AG10803 (cell line): ENCODE data around the gene CCDC7.
"Not testable (repeated sequence)": the region's sequence is repeated elsewhere in the genome, so short reads cannot be mapped to it uniquely, and the experiment has no call there.

ENCODE experiments used
- DNase-seq: peaks from one replicate; pipeline ENCODE4 v3.0.0; 2010; ENCODE audit warnings: low read depth
- H3K4me3 ChIP-seq: 2 replicates; pipeline ENCODE4 v1.5.1; 2011; ENCODE audit warnings: mild to moderate bottlenecking, low read length, control low read depth
- CTCF ChIP-seq: conservative IDR thresholded peaks from 2 replicates; pipeline ENCODE4 v1.5.1; 2011; ENCODE audit warnings: mild to moderate bottlenecking, low read length, control low read depth, inconsistent platforms

Gene CCDC7

DNA sequence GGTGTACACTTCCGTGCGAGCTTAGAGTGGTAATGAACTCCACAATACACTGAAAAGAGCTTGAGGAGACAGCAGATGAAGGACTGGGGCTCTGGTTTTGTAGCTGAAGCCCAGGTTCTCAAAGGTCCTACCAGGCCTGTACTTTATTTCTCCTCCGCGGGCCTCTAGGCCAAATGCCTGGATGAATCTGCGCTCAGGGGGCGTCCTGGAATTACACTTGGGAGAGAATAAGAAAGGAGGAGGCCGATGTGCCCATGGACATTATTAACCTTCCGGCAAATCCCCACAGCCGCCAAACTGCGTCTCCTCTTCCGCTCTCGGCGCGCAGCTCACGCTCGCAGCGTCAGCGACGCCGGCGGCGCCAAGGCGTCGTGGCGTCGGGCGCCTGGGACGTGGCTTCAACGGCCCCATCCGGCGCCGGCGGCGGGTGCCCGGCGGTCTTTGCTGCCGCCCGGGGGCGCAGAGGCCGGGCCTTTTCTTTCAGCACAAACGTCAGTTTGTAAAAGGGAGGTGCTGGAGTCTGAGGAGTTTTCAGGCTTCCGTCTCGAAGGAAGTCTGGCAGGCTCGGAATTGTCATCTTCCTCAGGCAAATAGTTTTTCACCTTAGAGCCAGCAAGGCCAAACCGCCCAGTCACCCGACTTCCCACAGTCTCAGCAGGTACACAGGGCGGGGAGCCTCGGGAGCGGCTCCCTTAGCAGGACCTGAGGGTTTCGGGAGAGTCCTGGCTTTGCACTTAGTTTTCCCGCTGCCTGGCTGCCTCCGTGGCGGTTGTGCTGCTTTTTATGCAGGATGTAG lies at the start of gene CCDC7:
CCDC7 (plus strand) TSS at position 401 of the 796 bp plus-strand sequence. CDS start 5,503 bp downstream, outside the sequence.
- peak within 1 kb of the TSS; percentile 74 for H3K4me3 ChIP-seq
- TF ChIP-seq CTCF = peak; percentile 45
- peak; percentile 87 for DNase-seq

- not testable (repeated sequence) for DNase-seq, H3K4me3 ChIP-seq
Measured at GRCh38 chr10:32397163-32397562, 48.8 kb upstream of the CCDC7 start.

DNA sequence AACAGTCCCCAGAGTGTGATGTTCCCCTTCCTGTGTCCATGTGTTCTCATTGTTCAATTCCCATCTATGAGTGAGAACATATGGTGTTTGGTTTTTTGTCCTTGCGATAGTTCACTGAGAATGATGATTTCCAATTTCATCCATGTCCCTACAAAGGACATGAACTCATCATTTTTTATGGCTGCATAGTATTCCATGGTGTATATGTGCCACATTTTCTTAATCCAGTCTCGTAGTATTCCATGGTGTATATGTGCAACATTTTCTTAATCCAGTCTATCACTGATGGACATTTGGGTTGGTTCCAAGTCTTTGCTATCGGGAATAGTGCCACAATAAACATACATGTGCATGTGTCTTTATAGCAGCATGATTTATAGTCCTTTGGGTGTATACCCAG lies 46.2 kb upstream of the CCDC7 start:
- H3K4me3 ChIP-seq, DNase-seq: not testable (repeated sequence)

DNA sequence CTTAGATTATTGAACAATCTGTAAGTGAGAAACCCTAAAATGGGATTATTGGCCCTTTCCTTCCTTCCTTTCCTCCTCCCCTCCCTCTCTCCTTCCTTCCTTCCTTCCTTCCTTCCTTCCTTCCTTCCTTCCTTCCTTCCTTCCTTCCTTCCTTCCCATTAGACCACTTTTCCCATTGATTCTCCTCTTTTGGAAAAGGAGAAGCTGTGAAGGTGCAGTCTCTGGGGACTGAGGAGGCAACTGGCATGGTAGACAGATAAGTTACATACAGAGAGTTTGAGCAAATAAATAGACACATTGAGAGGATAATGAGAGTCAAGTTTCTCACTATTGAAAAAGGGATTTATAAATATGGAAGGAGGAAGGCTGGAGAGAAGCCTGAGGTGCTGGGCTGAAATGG lies 45.0 kb upstream of the CCDC7 start:
- no peak for DNase-seq
- no peak overlapping the region for H3K4me3 ChIP-seq
- TF ChIP-seq CTCF = no peak

DNA sequence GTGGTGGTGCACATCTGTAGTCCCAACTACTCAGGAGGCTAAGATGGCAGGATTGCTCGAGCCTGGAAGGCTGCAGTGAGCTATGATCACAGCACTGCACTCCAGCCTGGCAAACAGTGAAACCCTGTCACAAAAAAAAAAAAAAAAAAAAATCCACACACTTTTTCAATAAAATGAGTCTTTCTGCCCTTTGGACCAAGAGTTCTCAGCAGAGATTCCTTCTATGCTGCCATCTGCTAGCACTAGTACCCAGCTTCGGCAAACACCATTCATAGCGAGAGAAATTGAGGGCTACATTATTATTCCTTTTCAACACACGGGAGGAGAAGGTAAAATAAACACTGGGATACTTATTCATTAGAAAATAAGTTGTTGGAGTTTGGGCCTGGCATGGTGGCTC lies 43.4 kb upstream of the CCDC7 start:
- TF ChIP-seq CTCF = no peak
- no peak for DNase-seq
- H3K4me3 ChIP-seq = no peak overlapping the region

- DNase-seq = no peak
- TF ChIP-seq CTCF = no peak
- H3K4me3 ChIP-seq = no peak overlapping the region
Measured at GRCh38 chr10:32403091-32403490, 42.8 kb upstream of the CCDC7 start.

- DNase-seq = no peak
- TF ChIP-seq CTCF = no peak
Measured at GRCh38 chr10:32408690-32409089, 37.2 kb upstream of the CCDC7 start.

DNA sequence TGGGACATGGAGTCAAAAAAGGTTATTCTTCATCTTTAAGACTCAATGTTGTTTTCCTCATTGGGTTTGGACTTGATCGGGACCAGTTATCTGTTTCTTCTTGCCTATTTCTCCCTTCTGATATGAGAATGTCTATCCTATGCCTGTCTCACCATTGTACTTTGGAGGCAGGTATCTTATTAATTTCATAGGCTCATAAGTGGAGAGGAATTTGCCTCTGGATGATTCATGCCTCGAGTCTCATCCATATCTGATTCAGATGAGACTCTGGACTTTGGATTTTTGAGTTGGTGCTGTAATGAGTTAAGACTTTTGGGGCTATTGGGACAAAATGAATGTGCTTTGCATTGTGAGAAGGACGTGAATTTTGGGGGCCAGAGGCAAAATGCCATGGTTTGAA lies 36.2 kb upstream of the CCDC7 start:
- no peak overlapping the region for H3K4me3 ChIP-seq
- no peak for DNase-seq
- no peak for TF ChIP-seq CTCF

More at GRCh38 chr10:32408690-32409089, 37.2 kb upstream of the CCDC7 start:
- H3K4me3 ChIP-seq = no peak overlapping the region
